HCT116 (cell line): ENCODE measurements around the gene ADAMTS6. TPM values are rescaled to one million over a fixed set of nuclear protein-coding genes. Genes with fewer than 3 reads are reported as not detected.

Experiments used
- ATAC-seq: fragments of 200-7000 bp; cut with Tn5 transposase; 2 replicates; pipeline ENCODE4 v1.9.1; 2020; ENCODE audit warnings: mild to moderate bottlenecking, moderate library complexity
- BruUV-seq: library from RNA; stranded (reverse); fragments of 400-500 nt; replicated peaks from 2 replicates; lab custom pipeline; 2021; lab: Mats Ljungman, UMichigan
- CTCF ChIA-PET: fragments of 300-600 bp; sonication (Branson Sonifier 250); formaldehyde crosslinking; loops from one replicate; lab custom pipeline; 2021; ENCODE audit warnings: antibody characterized with exemption; lab: Charles Lee
- POLR2A ChIA-PET: fragments of 300-600, 350-600 bp; sonication (Branson Sonifier 250); formaldehyde crosslinking; loops from one replicate; lab custom pipeline; 2021; ENCODE audit warnings: antibody characterized with exemption; lab: Charles Lee
- RAD21 ChIA-PET, 2 experiments: fragments of 300-600 bp; sonication (Branson Sonifier 250); formaldehyde crosslinking; loops; one replicate each; lab custom pipeline; 2023; ENCODE audit warnings: low total read pairs in 2 of 2; ENCODE audit not compliant: uncharacterized antibody in 2 of 2, unreplicated experiment in 2 of 2, low non-redundant PET in 1 of 2; lab: Charles Lee
- DNase-seq: peaks from one replicate; pipeline ENCODE4 v3.0.0-alpha.2; 2010; ENCODE audit warnings: low read depth, low spot score
- H2AFZ ChIP-seq: fragments of 200-600 bp; shearing (Covaris generic), sonication (generic); 2 replicates; pipeline ENCODE4 v1.6.1; 2017; ENCODE audit warnings: low read depth, mixed run types, mixed read lengths, antibody characterized with exemption, low read length; ENCODE audit not compliant: poor library complexity, severe bottlenecking
- H3K27ac ChIP-seq: 2 replicates; pipeline ENCODE4 v1.5.1; 2012; ENCODE audit warnings: low read depth, low read length
- H3K27me3 ChIP-seq: fragments of 200-600 bp; sonication (generic); 2 replicates; pipeline ENCODE4 v1.6.1; 2016; ENCODE audit warnings: mixed run types, low read length, mixed read lengths; ENCODE audit not compliant: insufficient read depth
- H3K36me3 ChIP-seq, 2 experiments: fragments of 200-500 bp in 1 of 2; fragments of 200-600 bp in 1 of 2; sonication (Bioruptor generic) in 1 of 2; sonication (generic) in 1 of 2; 2 replicates each; pipeline versions ENCODE4 v1.5.1 to v1.6.1; 2014 to 2016; ENCODE audit warnings: low read length in 2 of 2, inconsistent platforms in 1 of 2, mixed read lengths in 1 of 2, mixed run types in 1 of 2; ENCODE audit not compliant: insufficient read depth in 2 of 2, control insufficient read depth in 1 of 2
- H3K4me1 ChIP-seq, 2 experiments: fragments of 200-600 bp in 1 of 2; sonication (generic) in 1 of 2; 2 replicates each; pipeline versions ENCODE4 v1.5.1 to v1.6.1; 2012 to 2017; ENCODE audit warnings: low read length in 2 of 2, inconsistent platforms in 1 of 2, mild to moderate bottlenecking in 1 of 2, mixed read lengths in 1 of 2, mixed run types in 1 of 2, moderate library complexity in 1 of 2; ENCODE audit not compliant: insufficient read depth in 2 of 2, control insufficient read depth in 1 of 2
- H3K4me2 ChIP-seq: fragments of 200-600 bp; sonication (generic); 2 replicates; pipeline ENCODE4 v1.6.1; 2017; ENCODE audit warnings: mixed run types, low read length, mixed read lengths
- H3K4me3 ChIP-seq, 2 experiments: fragments of 200-600 bp in 1 of 2; sonication (generic) in 1 of 2; replicated peaks in 1 of 2; 2 replicates each; pipeline ENCODE4 v1.5.1; 2011 to 2016; ENCODE audit warnings: low read length in 2 of 2, control low read depth in 1 of 2, low read depth in 1 of 2, mild to moderate bottlenecking in 1 of 2, mixed read lengths in 1 of 2, mixed run types in 1 of 2
- H3K79me2 ChIP-seq: fragments of 200-600 bp; sonication (generic); 2 replicates; pipeline ENCODE4 v1.6.1; 2017; ENCODE audit warnings: mild to moderate bottlenecking, mixed run types, low read length, moderate library complexity, mixed read lengths; ENCODE audit not compliant: insufficient read depth
- H3K9ac ChIP-seq: fragments of 200-600 bp; sonication (generic); 2 replicates; pipeline ENCODE4 v1.6.1; 2016; ENCODE audit warnings: low read length, mixed read lengths
- H3K9me2 ChIP-seq: fragments of 200-600 bp; sonication (generic), shearing (Covaris generic); 2 replicates; pipeline ENCODE4 v1.6.1; 2017; ENCODE audit warnings: mixed run types, mild to moderate bottlenecking, moderate library complexity; ENCODE audit not compliant: insufficient read depth
- H3K9me3 ChIP-seq, 2 experiments: fragments of 200-500 bp in 1 of 2; fragments of 200-600 bp in 1 of 2; sonication (Bioruptor generic) in 1 of 2; sonication (generic) in 1 of 2; 2 replicates each; pipeline ENCODE4 v1.6.1; 2014 to 2017; ENCODE audit warnings: low read length in 2 of 2, mixed read lengths in 2 of 2, inconsistent platforms in 1 of 2, low read depth in 1 of 2, mild to moderate bottlenecking in 1 of 2, mixed run types in 1 of 2, moderate library complexity in 1 of 2; ENCODE audit not compliant: control insufficient read depth in 1 of 2, insufficient read depth in 1 of 2
- H4K20me1 ChIP-seq: fragments of 200-600 bp; sonication (generic), shearing (Covaris generic); 2 replicates; pipeline ENCODE4 v1.6.1; 2017; ENCODE audit warnings: mixed run types, mild to moderate bottlenecking, moderate library complexity; ENCODE audit not compliant: insufficient read depth
- CBX3 ChIP-seq: IDR thresholded peaks from 2 replicates; pipeline ENCODE4 v1.6.1; 2012; ENCODE audit warnings: low read depth
- CEBPB ChIP-seq: IDR thresholded peaks from 2 replicates; pipeline ENCODE4 v1.6.1; 2012; ENCODE audit warnings: low read depth
- EGR1 ChIP-seq: IDR thresholded peaks from 2 replicates; pipeline ENCODE4 v1.6.1; 2012; ENCODE audit warnings: low read depth
- ELF1 ChIP-seq: IDR thresholded peaks from 2 replicates; pipeline ENCODE4 v1.6.1; 2012; ENCODE audit warnings: low read depth, borderline replicate concordance
- EZH2 ChIP-seq: fragments of 200-600 bp; sonication (generic); IDR thresholded peaks from 2 replicates; pipeline ENCODE4 v1.6.1; 2017; ENCODE audit warnings: antibody characterized with exemption, mixed run types
- EZH2phosphoT487 ChIP-seq: fragments of 200-600 bp; IDR thresholded peaks from 2 replicates; pipeline ENCODE4 v1.6.1; 2018; ENCODE audit warnings: antibody characterized with exemption, borderline replicate concordance
- FOSL1 ChIP-seq: IDR thresholded peaks from 2 replicates; pipeline ENCODE4 v1.6.1; 2012; ENCODE audit warnings: low read depth
- JUND ChIP-seq: IDR thresholded peaks from 2 replicates; pipeline ENCODE4 v1.6.1; 2012
- RAD21 ChIP-seq: IDR thresholded peaks from 2 replicates; pipeline ENCODE4 v1.6.1; 2012; ENCODE audit warnings: low read depth, mild to moderate bottlenecking
- SIN3A ChIP-seq: IDR thresholded peaks from 2 replicates; pipeline ENCODE4 v1.6.1; 2012; ENCODE audit warnings: low read depth
- SP1 ChIP-seq: IDR thresholded peaks from 2 replicates; pipeline ENCODE4 v1.6.1; 2012; ENCODE audit warnings: low read depth
- SRF ChIP-seq: IDR thresholded peaks from 2 replicates; pipeline ENCODE4 v1.6.1; 2012; ENCODE audit warnings: low read depth
- ZFX ChIP-seq: fragments of 450-650 bp; IDR thresholded peaks from 2 replicates; pipeline ENCODE4 v1.6.1; 2017
- ZNF274 ChIP-seq: fragments of 200-500 bp; sonication (Bioruptor generic); IDR thresholded peaks from 2 replicates; pipeline ENCODE4 v1.6.1; 2014; ENCODE audit warnings: mild to moderate bottlenecking, low read depth, low read length, inconsistent platforms
- intact Hi-C: fragments of 100-400 bp; cut with micrococcal nuclease; formaldehyde crosslinking; loops from 2 replicates; pipeline ENCODE4 v1.10.0; 2022
- total RNA-seq: library from RNA; stranded (reverse); gene quantifications from one replicate; pipeline ENCODE4 v1.2.1, GENCODE V29; 2021; ENCODE audit not compliant: unreplicated experiment
- TF ChIP-seq, protein P1 (sequence below): IDR thresholded peaks from 2 replicates; pipeline ENCODE4 v1.6.1; 2012; ENCODE audit warnings: low read depth
- TF ChIP-seq, protein P2 (sequence below), 3 experiments: fragments of 200-600 bp in 1 of 3; sonication (generic) in 1 of 3; IDR thresholded peaks in 2 of 3; conservative IDR thresholded peaks in 1 of 3; 2 replicates each; pipeline ENCODE4 v1.5.1; 2012 to 2017; ENCODE audit warnings: low read depth in 2 of 3, low read length in 2 of 3, antibody characterized with exemption in 1 of 3, borderline replicate concordance in 1 of 3, control low read depth in 1 of 3, mild to moderate bottlenecking in 1 of 3, mixed read lengths in 1 of 3, mixed run types in 1 of 3, moderate library complexity in 1 of 3; ENCODE audit not compliant: insufficient read depth in 1 of 3
- TF ChIP-seq, protein P3 (sequence below): IDR thresholded peaks from 2 replicates; pipeline ENCODE4 v1.6.1; 2012
- TF ChIP-seq, protein P4 (sequence below): IDR thresholded peaks from 2 replicates; pipeline ENCODE4 v1.6.1; 2012

ADAMTS6 gene
- total RNA-seq, 1 experiment from 2014 or later: 0.93 TPM

DNA sequence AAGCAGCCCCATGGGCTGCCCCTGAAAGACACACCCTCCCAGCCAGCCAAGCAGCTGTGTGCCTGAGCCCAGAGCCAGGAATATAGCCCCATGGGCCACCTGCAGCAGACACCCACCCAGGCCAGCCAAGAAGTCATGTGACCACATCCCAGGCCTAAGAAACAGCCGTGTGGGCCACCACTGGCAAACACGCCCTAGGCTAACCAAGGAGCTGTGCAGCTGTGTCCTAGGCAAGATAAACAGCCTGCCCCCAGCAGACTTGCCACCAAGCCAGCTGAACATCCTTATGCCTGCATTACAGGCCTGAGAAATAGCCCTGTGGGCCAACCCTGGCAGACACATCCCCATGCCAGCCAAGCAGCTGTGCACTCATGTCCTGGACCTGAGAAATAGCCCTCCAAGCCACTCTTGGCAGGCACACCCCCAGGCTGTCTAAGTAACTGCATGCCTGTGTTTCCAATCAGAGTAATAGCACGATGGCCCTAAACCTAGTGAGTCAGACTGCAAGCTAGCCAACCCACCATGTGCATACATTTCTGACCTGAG lies 143.0 kb downstream of the ADAMTS6 start (continued):
- TF ChIP-seq, protein P1, sequence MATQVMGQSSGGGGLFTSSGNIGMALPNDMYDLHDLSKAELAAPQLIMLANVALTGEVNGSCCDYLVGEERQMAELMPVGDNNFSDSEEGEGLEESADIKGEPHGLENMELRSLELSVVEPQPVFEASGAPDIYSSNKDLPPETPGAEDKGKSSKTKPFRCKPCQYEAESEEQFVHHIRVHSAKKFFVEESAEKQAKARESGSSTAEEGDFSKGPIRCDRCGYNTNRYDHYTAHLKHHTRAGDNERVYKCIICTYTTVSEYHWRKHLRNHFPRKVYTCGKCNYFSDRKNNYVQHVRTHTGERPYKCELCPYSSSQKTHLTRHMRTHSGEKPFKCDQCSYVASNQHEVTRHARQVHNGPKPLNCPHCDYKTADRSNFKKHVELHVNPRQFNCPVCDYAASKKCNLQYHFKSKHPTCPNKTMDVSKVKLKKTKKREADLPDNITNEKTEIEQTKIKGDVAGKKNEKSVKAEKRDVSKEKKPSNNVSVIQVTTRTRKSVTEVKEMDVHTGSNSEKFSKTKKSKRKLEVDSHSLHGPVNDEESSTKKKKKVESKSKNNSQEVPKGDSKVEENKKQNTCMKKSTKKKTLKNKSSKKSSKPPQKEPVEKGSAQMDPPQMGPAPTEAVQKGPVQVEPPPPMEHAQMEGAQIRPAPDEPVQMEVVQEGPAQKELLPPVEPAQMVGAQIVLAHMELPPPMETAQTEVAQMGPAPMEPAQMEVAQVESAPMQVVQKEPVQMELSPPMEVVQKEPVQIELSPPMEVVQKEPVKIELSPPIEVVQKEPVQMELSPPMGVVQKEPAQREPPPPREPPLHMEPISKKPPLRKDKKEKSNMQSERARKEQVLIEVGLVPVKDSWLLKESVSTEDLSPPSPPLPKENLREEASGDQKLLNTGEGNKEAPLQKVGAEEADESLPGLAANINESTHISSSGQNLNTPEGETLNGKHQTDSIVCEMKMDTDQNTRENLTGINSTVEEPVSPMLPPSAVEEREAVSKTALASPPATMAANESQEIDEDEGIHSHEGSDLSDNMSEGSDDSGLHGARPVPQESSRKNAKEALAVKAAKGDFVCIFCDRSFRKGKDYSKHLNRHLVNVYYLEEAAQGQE: no peak
- TF ChIP-seq ZNF274: no peak

DNA sequence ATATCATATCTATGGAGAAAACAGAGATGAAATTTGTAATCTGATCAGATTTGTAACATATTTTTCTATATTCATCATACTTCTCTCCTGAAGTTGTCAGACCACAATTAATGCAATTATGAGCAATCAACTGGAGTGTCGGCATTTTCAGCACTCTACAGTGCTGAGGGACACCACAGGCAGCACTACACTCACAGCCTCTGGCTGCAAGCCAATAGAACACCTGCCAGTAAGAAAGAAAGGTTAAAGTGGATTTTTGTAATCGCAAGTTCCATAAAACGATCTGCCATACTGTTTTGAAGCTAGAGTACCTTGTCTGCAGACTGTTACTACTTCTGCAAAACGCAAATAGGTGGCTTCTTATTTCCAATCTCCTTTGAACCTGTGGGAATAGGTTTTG lies 147.6 kb downstream of the ADAMTS6 start:
- no peaks in the 10 kb centered on the region for H3K9me3 ChIP-seq
- no peaks in the 10 kb centered on the region for H3K9me2 ChIP-seq
- H3K79me2 ChIP-seq: no peaks in the 10 kb centered on the region
- H3K9ac ChIP-seq: no peak overlapping the region
- no peaks in the 10 kb centered on the region for H3K4me1 ChIP-seq
- ChIA-PET POLR2A (no interaction called here), RAD21 (no interaction called here), CTCF (no interaction called here)
- DNase-seq (no peak), ATAC-seq (no peak)
- H3K36me3 ChIP-seq: no peaks in the 10 kb centered on the region
- intact Hi-C loops: no loop called here
- no peak overlapping the region for H3K27ac ChIP-seq
- no peaks in the 10 kb centered on the region for H3K27me3 ChIP-seq
- no peak overlapping the region for H3K4me3 ChIP-seq
- no peak overlapping the region for H3K4me2 ChIP-seq
- H2AFZ ChIP-seq: no peak overlapping the region
- no TSS peak for BruUV-seq
- H4K20me1 ChIP-seq: no peaks in the 10 kb centered on the region
- no peak for TF ChIP-seq FOSL1
- TF ChIP-seq SIN3A: no peak
- no peak for TF ChIP-seq CBX3
- no peak for TF ChIP-seq RAD21
- TF ChIP-seq, protein P2, sequence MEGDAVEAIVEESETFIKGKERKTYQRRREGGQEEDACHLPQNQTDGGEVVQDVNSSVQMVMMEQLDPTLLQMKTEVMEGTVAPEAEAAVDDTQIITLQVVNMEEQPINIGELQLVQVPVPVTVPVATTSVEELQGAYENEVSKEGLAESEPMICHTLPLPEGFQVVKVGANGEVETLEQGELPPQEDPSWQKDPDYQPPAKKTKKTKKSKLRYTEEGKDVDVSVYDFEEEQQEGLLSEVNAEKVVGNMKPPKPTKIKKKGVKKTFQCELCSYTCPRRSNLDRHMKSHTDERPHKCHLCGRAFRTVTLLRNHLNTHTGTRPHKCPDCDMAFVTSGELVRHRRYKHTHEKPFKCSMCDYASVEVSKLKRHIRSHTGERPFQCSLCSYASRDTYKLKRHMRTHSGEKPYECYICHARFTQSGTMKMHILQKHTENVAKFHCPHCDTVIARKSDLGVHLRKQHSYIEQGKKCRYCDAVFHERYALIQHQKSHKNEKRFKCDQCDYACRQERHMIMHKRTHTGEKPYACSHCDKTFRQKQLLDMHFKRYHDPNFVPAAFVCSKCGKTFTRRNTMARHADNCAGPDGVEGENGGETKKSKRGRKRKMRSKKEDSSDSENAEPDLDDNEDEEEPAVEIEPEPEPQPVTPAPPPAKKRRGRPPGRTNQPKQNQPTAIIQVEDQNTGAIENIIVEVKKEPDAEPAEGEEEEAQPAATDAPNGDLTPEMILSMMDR (IDR thresholded peaks at IDR 0.05 in 2 of 3, conservative IDR thresholded peaks at IDR 0.05 in 1 of 3; ENCODE audit: borderline replicate concordance in 1 of 3, insufficient read depth in 1 of 3, low read depth in 2 of 3, low read length in 2 of 3): no peak
- TF ChIP-seq SP1: no peak
- no peak for TF ChIP-seq EGR1
- TF ChIP-seq, protein P1: no peak
- TF ChIP-seq, protein P3, sequence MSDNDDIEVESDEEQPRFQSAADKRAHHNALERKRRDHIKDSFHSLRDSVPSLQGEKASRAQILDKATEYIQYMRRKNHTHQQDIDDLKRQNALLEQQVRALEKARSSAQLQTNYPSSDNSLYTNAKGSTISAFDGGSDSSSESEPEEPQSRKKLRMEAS: no peak
- no peak for TF ChIP-seq ZFX
- no peak for TF ChIP-seq SRF
- no peak for TF ChIP-seq ELF1
- TF ChIP-seq EZH2phosphoT487: no peak
- TF ChIP-seq, protein P4, sequence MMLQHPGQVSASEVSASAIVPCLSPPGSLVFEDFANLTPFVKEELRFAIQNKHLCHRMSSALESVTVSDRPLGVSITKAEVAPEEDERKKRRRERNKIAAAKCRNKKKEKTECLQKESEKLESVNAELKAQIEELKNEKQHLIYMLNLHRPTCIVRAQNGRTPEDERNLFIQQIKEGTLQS: no peak
- TF ChIP-seq ZNF274: no peak
- TF ChIP-seq CEBPB: no peak
- TF ChIP-seq EZH2: no peak
- no peak for TF ChIP-seq JUND
